GM18951 (cell line): ENCODE measurements around the gene ZNF487.

Source experiments
- POLR2A ChIP-seq: IDR thresholded peaks from 4 replicates; pipeline ENCODE4 v1.6.1; 2011; ENCODE audit warnings: mild to moderate bottlenecking; ENCODE audit not compliant: insufficient read length, insufficient read depth; ENCODE audit errors: extremely low read depth
- in situ Hi-C: fragments of 300-500 bp; cut with MboI; formaldehyde crosslinking; loops from one replicate; pipeline ENCODE4 v1.12.0; 2022; ENCODE audit warnings: low sequenced_read_pairs, mixed read lengths, inconsistent platforms; ENCODE audit not compliant: unreplicated experiment

ZNF487 gene

GRCh38 chr10:43471146-43471545, 34.2 kb downstream of the ZNF487 start:
- TF ChIP-seq POLR2A = no peak
- in situ Hi-C loops = no loop called here

- in situ Hi-C loops = no loop called here
- TF ChIP-seq POLR2A = no peak
Measured at GRCh38 chr10:43471935-43472720, 35.2 kb downstream of the ZNF487 start.

GRCh38 chr10:43479275-43479674, 42.4 kb downstream of the ZNF487 start:
- in situ Hi-C loops = no loop called here
- no peak for TF ChIP-seq POLR2A

GRCh38 chr10:43482319-43483078, 45.6 kb downstream of the ZNF487 start:
- no peak for TF ChIP-seq POLR2A
- in situ Hi-C loops = no loop called here

- TF ChIP-seq POLR2A = no peak
- in situ Hi-C loops = no loop called here
Measured at GRCh38 chr10:43491855-43492254, 54.9 kb downstream of the ZNF487 start.

GRCh38 chr10:43502931-43503330, 66.0 kb downstream of the ZNF487 start:
- in situ Hi-C loops = no loop called here
- TF ChIP-seq POLR2A = no peak

GRCh38 chr10:43524434-43525247, 87.7 kb downstream of the ZNF487 start:
- in situ Hi-C loops = no loop called here
- no peak for TF ChIP-seq POLR2A
